ENCODE measurements around the gene PMM1.

DNA sequence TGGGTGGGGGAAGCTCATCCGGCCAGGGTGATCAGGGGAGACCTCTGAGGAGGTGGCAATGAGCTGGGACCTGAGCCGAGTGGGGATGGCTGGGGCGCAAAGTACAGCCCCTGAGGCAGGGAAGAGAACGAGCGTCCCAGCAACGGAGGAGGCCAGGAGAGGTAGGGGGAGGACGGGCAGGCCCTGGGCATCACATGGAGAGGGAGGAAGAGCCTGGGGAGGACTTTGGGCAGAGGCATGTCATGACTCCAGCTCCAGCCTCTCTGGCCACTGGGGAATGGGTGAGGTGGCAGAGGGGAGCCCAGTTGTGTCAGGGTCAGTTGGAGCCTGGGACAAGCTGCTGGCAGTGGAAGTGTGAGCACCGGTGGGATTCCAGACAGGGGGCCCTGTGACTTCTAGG, 11.5 kb downstream of the PMM1 start:
- TF ChIP-seq, protein P1, sequence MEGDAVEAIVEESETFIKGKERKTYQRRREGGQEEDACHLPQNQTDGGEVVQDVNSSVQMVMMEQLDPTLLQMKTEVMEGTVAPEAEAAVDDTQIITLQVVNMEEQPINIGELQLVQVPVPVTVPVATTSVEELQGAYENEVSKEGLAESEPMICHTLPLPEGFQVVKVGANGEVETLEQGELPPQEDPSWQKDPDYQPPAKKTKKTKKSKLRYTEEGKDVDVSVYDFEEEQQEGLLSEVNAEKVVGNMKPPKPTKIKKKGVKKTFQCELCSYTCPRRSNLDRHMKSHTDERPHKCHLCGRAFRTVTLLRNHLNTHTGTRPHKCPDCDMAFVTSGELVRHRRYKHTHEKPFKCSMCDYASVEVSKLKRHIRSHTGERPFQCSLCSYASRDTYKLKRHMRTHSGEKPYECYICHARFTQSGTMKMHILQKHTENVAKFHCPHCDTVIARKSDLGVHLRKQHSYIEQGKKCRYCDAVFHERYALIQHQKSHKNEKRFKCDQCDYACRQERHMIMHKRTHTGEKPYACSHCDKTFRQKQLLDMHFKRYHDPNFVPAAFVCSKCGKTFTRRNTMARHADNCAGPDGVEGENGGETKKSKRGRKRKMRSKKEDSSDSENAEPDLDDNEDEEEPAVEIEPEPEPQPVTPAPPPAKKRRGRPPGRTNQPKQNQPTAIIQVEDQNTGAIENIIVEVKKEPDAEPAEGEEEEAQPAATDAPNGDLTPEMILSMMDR (IDR thresholded peaks at IDR 0.05; ENCODE audit: borderline replicate concordance, extremely low read depth, low read length, poor library complexity, severe bottlenecking) = no peak
- TF ChIP-seq EZH2 (IDR thresholded peaks at IDR 0.05; ENCODE audit: borderline replicate concordance, low read depth, low read length, severe bottlenecking) = no peak
